ENCODE results near the gene ZNF214. TPM values are rescaled to one million over a fixed set of nuclear protein-coding genes. Genes with fewer than 3 reads are reported as not detected.
"Not testable (repeated sequence)": the region's sequence is repeated elsewhere in the genome, so short reads cannot be mapped to it uniquely, and the experiment has no call there.

ZNF214 gene
- total RNA-seq, 1 experiment from 2014 or later: 0.03 TPM

- no peak for DNase-seq (ENCODE audit: low read depth)
These were observed 28.9 kb downstream of the ZNF214 start for GRCh38 chr11:6991227-6991626.

DNA sequence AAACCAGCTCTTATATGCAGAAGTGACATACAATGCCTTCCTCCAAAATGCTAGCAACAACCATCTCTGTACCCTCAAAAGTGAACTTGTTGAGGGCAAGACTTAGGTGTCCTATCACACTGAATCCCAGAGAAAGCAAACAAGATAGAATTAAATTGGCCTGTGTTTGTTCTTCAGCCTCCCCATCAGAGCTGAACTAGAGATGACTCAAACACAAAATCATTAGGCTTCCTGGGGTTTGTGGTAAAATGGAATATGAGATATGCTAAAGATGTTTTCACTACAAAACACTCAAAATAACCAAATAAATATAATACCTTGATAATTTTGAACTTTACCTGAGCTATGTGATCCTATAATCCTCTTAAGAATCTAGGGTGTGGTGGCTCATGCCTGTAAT, 31.6 kb downstream of the ZNF214 start:
- DNase-seq (ENCODE audit: low read depth): no peak

- DNase-seq (ENCODE audit: low read depth): no peak
These were observed 33.7 kb downstream of the ZNF214 start for GRCh38 chr11:6986487-6986886.

- DNase-seq (ENCODE audit: low read depth): no peak
These were observed 40.8 kb downstream of the ZNF214 start for GRCh38 chr11:6979365-6979764.

DNA sequence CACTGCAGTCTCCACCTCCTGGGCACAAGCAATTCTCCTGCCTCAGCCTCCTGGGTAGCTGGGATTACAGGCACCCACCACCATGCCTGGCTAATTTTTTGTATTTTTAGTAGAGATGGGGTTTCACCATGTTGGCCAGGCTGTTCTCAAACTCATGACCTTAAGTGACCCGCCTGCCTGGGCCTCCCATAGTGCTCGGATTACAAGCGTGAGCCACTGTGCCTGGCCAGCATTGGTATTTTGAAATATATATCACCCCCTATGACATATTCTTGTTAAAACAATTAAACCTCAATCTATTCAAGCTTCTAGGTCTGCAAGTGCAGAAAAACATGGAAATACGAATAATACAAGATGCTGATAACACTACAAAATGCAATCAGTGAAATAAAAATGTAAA, 50.3 kb downstream of the ZNF214 start:
- DNase-seq (ENCODE audit: low read depth): not testable (repeated sequence)

DNA sequence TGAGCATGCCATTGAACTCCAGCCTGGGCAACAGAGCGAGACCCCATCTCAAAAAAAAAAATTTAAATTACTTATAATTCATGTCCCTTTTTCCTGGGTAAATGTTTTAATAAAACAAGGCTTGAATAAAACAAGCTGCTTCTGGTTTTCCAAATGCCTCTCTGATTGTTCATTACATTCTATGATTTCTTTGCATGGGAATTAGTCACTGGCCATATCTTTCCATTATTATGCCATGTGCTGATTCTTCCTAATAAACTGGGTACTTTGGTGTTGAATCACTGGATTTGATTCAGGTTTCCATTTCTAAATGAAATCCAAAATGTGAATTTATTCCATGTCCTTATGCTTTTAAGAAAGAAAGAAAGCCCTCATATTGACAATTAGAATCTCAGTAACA, 51.3 kb downstream of the ZNF214 start:
- DNase-seq (ENCODE audit: low read depth): no peak

GRCh38 chr11:6962673-6963072, 57.5 kb downstream of the ZNF214 start:
- no peak for DNase-seq (ENCODE audit: low read depth)

DNA sequence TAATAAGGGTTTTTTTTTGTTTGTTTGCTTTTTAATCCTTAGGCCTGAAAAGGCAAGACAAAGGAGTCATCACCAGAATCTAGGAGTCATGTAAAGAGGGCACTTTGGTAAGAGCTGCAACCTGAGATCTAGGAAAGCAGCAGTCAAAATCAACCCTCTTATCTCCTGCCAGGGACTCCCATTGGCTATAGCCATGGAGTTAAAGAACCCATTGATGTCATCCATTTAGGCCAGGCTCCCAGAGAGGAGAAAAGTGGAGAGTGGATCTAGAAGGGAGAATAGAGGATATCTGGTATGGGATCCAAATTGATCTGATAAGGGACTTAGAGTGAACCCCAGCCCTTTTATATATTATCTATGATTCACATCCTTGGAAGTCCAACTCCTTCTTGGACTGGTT, 58.0 kb downstream of the ZNF214 start:
- DNase-seq (ENCODE audit: low read depth): no peak

GRCh38 chr11:6954248-6954647, 65.9 kb downstream of the ZNF214 start:
- not testable (repeated sequence) for DNase-seq (ENCODE audit: low read depth)

Other genes starting within 250 kb of the ZNF214 start
- not detected in 2 replicates for gene OR2AG2, start 248.4 kb downstream of the ZNF214 start, total RNA-seq (2014; rRNA removed; shearing (Covaris generic))
- not detected in 2 replicates for gene OR2AG1, start 237.3 kb downstream of the ZNF214 start, total RNA-seq (2014; rRNA removed; shearing (Covaris generic))
- not detected in 2 replicates for gene OR6A2, start 220.7 kb downstream of the ZNF214 start, total RNA-seq (2014; rRNA removed; shearing (Covaris generic))
- not detected in 2 replicates for gene OR10A5, start 174.7 kb downstream of the ZNF214 start, total RNA-seq (2014; rRNA removed; shearing (Covaris generic))
- not detected in 2 replicates for gene OR10A2, start 157.3 kb downstream of the ZNF214 start, total RNA-seq (2014; rRNA removed; shearing (Covaris generic))
- not detected in 2 replicates for gene OR10A4, start 143.7 kb downstream of the ZNF214 start, total RNA-seq (2014; rRNA removed; shearing (Covaris generic))
- not detected in 2 replicates for gene OR2D2, start 127.8 kb downstream of the ZNF214 start, total RNA-seq (2014; rRNA removed; shearing (Covaris generic))
- gene OR2D3, start 99.3 kb downstream of the ZNF214 start, total RNA-seq (2014; rRNA removed; shearing (Covaris generic)): not detected in 2 replicates
- not detected in 2 replicates for gene ZNF215, start 93.9 kb downstream of the ZNF214 start, total RNA-seq (2014; rRNA removed; shearing (Covaris generic))
- not detected in 2 replicates for gene NLRP14, start 133 bp upstream of the ZNF214 start, total RNA-seq (2014; rRNA removed; shearing (Covaris generic))
- not detected in 2 replicates for gene RBMXL2, start 68.7 kb upstream of the ZNF214 start, total RNA-seq (2014; rRNA removed; shearing (Covaris generic))
- gene SYT9, start 231.6 kb upstream of the ZNF214 start, total RNA-seq (2014; rRNA removed; shearing (Covaris generic)): 0.11 and 0.33 TPM in 2 replicates

Measured in HT1080 (cell line).